Endothelial cell of umbilical vein (primary cell): ENCODE data around the gene PLEKHD1. TPM values are rescaled to one million over a fixed set of nuclear protein-coding genes. Genes with fewer than 3 reads are reported as not detected.

ENCODE experiments used
- BruUV-seq: library from RNA; stranded (reverse); fragments of 400-500 nt; replicated peaks from 2 replicates; lab custom pipeline; 2021; lab: Mats Ljungman, UMichigan
- CTCF ChIA-PET: fragments of 300-600, 350-600 bp; sonication (Branson Sonifier 250); formaldehyde crosslinking; loops from one replicate; lab custom pipeline; 2021; ENCODE audit warnings: antibody characterized with exemption, inconsistent platforms; lab: Charles Lee
- POLR2A ChIA-PET: fragments of 300-600, 350-600 bp; sonication (Branson Sonifier 250); formaldehyde crosslinking; loops from one replicate; lab custom pipeline; 2021; ENCODE audit warnings: antibody characterized with exemption, inconsistent platforms; lab: Charles Lee
- DNase-seq: peaks from one replicate; pipeline ENCODE4 v3.0.0-alpha.2; 2011; ENCODE audit warnings: low read depth, low spot score
- FAIRE-seq: peaks from 2 replicates; lab custom pipeline; 2011; peaks lifted over from hg19 to GRCh38; lab: Jason Lieb, UNC
- H2AFZ ChIP-seq: 2 replicates; pipeline ENCODE4 v1.6.0; 2012; ENCODE audit warnings: low read depth, low read length, control low read depth, inconsistent platforms
- H3K27ac ChIP-seq: 2 replicates; pipeline ENCODE4 v1.5.1; 2011; ENCODE audit warnings: low read depth, mild to moderate bottlenecking, control low read depth, low read length, moderate library complexity; ENCODE audit not compliant: insufficient read depth
- H3K27me3 ChIP-seq, 2 experiments: 2 replicates each; pipeline versions ENCODE4 v1.6.0 to v1.6.1; 2011; ENCODE audit warnings: low read length in 2 of 2, mixed read lengths in 1 of 2; ENCODE audit not compliant: control insufficient read depth in 2 of 2, insufficient read depth in 2 of 2
- H3K36me3 ChIP-seq, 2 experiments: 2 replicates in 1 of 2; 3 replicates in 1 of 2; pipeline ENCODE4 v1.5.1; 2011; ENCODE audit warnings: low read length in 2 of 2, mild to moderate bottlenecking in 1 of 2, moderate library complexity in 1 of 2; ENCODE audit not compliant: control insufficient read depth in 2 of 2, insufficient read depth in 2 of 2; ENCODE audit errors: extremely low read depth in 1 of 2
- H3K4me1 ChIP-seq: 3 replicates; pipeline ENCODE4 v1.5.1; 2011; ENCODE audit warnings: mild to moderate bottlenecking, low read length; ENCODE audit not compliant: control insufficient read depth, insufficient read depth; ENCODE audit errors: extremely low read depth
- H3K4me2 ChIP-seq: 2 replicates; pipeline ENCODE4 v1.6.1; 2011; ENCODE audit warnings: low read length, control low read depth, mixed read lengths; ENCODE audit not compliant: insufficient read depth
- H3K4me3 ChIP-seq, 3 experiments: fragments of 200-600 bp in 1 of 3; sonication (generic), shearing (Covaris generic) in 1 of 3; replicated peaks in 1 of 3; 2 replicates each; pipeline ENCODE4 v1.5.1; 2011 to 2016; ENCODE audit warnings: control low read depth in 3 of 3, low read length in 3 of 3, mild to moderate bottlenecking in 2 of 3, inconsistent platforms in 1 of 3, low read depth in 1 of 3, moderate library complexity in 1 of 3; ENCODE audit not compliant: insufficient read depth in 1 of 3
- H3K79me2 ChIP-seq: 2 replicates; pipeline ENCODE4 v1.6.0; 2012; ENCODE audit warnings: low read length, inconsistent platforms; ENCODE audit not compliant: control insufficient read depth, insufficient read depth
- H3K9ac ChIP-seq: replicated peaks from 2 replicates; pipeline ENCODE3; 2011; ENCODE audit warnings: low read length, control low read depth; ENCODE audit not compliant: insufficient read depth; ENCODE audit errors: extremely low read depth
- H3K9me1 ChIP-seq: replicated peaks from 3 replicates; pipeline ENCODE4 v1.6.0; 2011; ENCODE audit warnings: mild to moderate bottlenecking, low read length; ENCODE audit not compliant: control insufficient read depth, insufficient read depth; ENCODE audit errors: extremely low read depth
- H3K9me3 ChIP-seq: replicated peaks from 2 replicates; pipeline ENCODE4 v1.5.1; 2012; ENCODE audit warnings: low read length, inconsistent platforms; ENCODE audit not compliant: control insufficient read depth, insufficient read depth
- H4K20me1 ChIP-seq: replicated peaks from 2 replicates; pipeline ENCODE3; 2011; ENCODE audit warnings: mild to moderate bottlenecking, low read length; ENCODE audit not compliant: control insufficient read depth, insufficient read depth; ENCODE audit errors: extremely low read depth
- CTCF ChIP-seq, 2 donors: IDR thresholded peaks; 1 replicate in 1 of 2; 2 replicates in 1 of 2; pipeline ENCODE4 v1.5.1; 2011; ENCODE audit warnings: low read length in 2 of 2, mild to moderate bottlenecking in 2 of 2, moderate library complexity in 2 of 2, control low read depth in 1 of 2, inconsistent platforms in 1 of 2, low read depth in 1 of 2; ENCODE audit not compliant: insufficient read depth in 1 of 2; ENCODE audit errors: extremely low read depth in 1 of 2
- EZH2 ChIP-seq: IDR thresholded peaks from 2 replicates; pipeline ENCODE4 v1.6.1; 2012; ENCODE audit warnings: borderline replicate concordance, low read depth, mild to moderate bottlenecking, moderate library complexity, low read length, inconsistent platforms; ENCODE audit not compliant: severe bottlenecking
- FOS ChIP-seq: IDR thresholded peaks from 2 replicates; pipeline ENCODE4 v1.6.1; 2011; ENCODE audit warnings: mild to moderate bottlenecking, low read length, moderate library complexity, borderline replicate concordance; ENCODE audit not compliant: insufficient read depth
- GATA2 ChIP-seq: IDR thresholded peaks from 2 replicates; pipeline ENCODE4 v1.7.0; 2011; ENCODE audit warnings: low read depth, mild to moderate bottlenecking, moderate library complexity, mixed read lengths, low read length; ENCODE audit not compliant: insufficient read length, insufficient read depth
- JUN ChIP-seq: IDR thresholded peaks from 2 replicates; pipeline ENCODE4 v1.6.1; 2011; ENCODE audit warnings: borderline replicate concordance, low read depth; ENCODE audit not compliant: insufficient read length, insufficient read depth
- MAX ChIP-seq: IDR thresholded peaks from 2 replicates; pipeline ENCODE4 v1.6.1; 2011; ENCODE audit not compliant: insufficient read depth, insufficient read length
- MYC ChIP-seq: IDR thresholded peaks from one replicate; pipeline ENCODE4 v1.6.1; 2011; ENCODE audit warnings: mild to moderate bottlenecking, low read depth, low read length
- POLR2A ChIP-seq: IDR thresholded peaks from 2 replicates; pipeline ENCODE4 v1.6.1; 2012; ENCODE audit warnings: low read depth, mild to moderate bottlenecking, control low read depth, low read length
- POLR2AphosphoS5 ChIP-seq: IDR thresholded peaks from 2 replicates; pipeline ENCODE4 v1.6.1; 2012; ENCODE audit warnings: low read depth, mild to moderate bottlenecking, control low read depth, low read length, moderate library complexity; ENCODE audit not compliant: insufficient read depth
- dilution Hi-C: fragments of 300-500 bp; cut with MboI; formaldehyde crosslinking; loops from one replicate; pipeline ENCODE4 v1.15.0; 2019; ENCODE audit warnings: low sequenced_read_pairs; ENCODE audit not compliant: extremely low pct_ligation_motif_present
- intact Hi-C: fragments of 100-400 bp; cut with micrococcal nuclease; formaldehyde crosslinking; loops from one replicate; pipeline ENCODE4 v1.10.0; 2022
- polyA plus RNA-seq, 4 experiments: library from polyadenylated mRNA; depleted of rRNA in 3 of 4; stranded (reverse) in 3 of 4; unstranded in 1 of 4; fragments of >200 nt; gene quantifications; 2 replicates each; pipeline versions ENCODE4 v1.2.1 to v1.2.3, GENCODE V29; 2011 to 2012; ENCODE audit warnings: missing spikeins in 1 of 4
- total RNA-seq: library from RNA; stranded (reverse); gene quantifications from 2 replicates; pipeline ENCODE4 v1.2.3, GENCODE V29; 2021

Gene PLEKHD1
- total and polyA plus RNA-seq, 2 donors (not counting 3 experiments of a cell fraction or from before 2014, with no cell fraction given), result 0.01 TPM; not detected in 1

- no peaks in the 10 kb centered on the region for H3K27me3 ChIP-seq
- BruUV-seq, result no TSS peak
- FAIRE-seq (no peak), DNase-seq (no peak)
- no peaks in the 10 kb centered on the region for H3K79me2 ChIP-seq
- no peaks in the 10 kb centered on the region for H3K9me1 ChIP-seq
- no peak overlapping the region for H2AFZ ChIP-seq
- ChIA-PET CTCF (interaction anchor here (0.5 to 3.4 kb wide), 7 partner anchors 9 to 1812 kb away, joined by 3 to 27 read pairs (median 10); partner anchors contain the start of gene PLEKHD1), POLR2A (no interaction called here)
- intact Hi-C loops, result loop anchor here (10.0 kb wide), 1 partner anchor 251 kb away; no protein-coding TSS in a partner anchor
- no peaks in the 10 kb centered on the region for H3K4me1 ChIP-seq
- no peak overlapping the region for H3K4me2 ChIP-seq
- no peaks in the 10 kb centered on the region for H4K20me1 ChIP-seq
- no peaks in the 10 kb centered on the region for H3K9me3 ChIP-seq
- dilution Hi-C loops, result no loop called here
- H3K4me3 ChIP-seq, result no peak overlapping the region
- H3K36me3 ChIP-seq, result no peaks in the 10 kb centered on the region
- H3K27ac ChIP-seq, result no peak overlapping the region
- H3K9ac ChIP-seq, result no peak overlapping the region
- TF ChIP-seq MAX (no peak), CTCF (IDR thresholded peaks at IDR 0.05; ENCODE audit: extremely low read depth in 1 of 2, insufficient read depth in 1 of 2, low read depth in 1 of 2, low read length in 2 of 2) (no peak), JUN (no peak), POLR2AphosphoS5 (no peak), GATA2 (no peak), EZH2 (no peak), FOS (no peak), POLR2A (no peak), MYC (no peak)
Observed at GRCh38 chr14:69473946-69474345, 10.6 kb upstream of the PLEKHD1 start.
